Activated T-helper 17 cell treated with anti-CD3 and anti-CD28 coated beads, Interleukin-2, amount 50 U/mL, for 72 hours (primary cell): Measurements from ENCODE around the gene ZFYVE27. TPM values are rescaled to one million over a fixed set of nuclear protein-coding genes. Genes with fewer than 3 reads are reported as not detected.
A peak's percentile ranks its signal among the peaks of the same experiment; 100 is the strongest.

Experiments
- ATAC-seq: fragments of 150-1000 bp; cut with Tn5 transposase; replicated peaks from 2 replicates; pipeline ENCODE4 v1.10.0; 2021; ENCODE audit warnings: mild to moderate bottlenecking, moderate library complexity
- H3K27ac Mint-ChIP-seq: one replicate; pipeline ENCODE4 v1.8.0; 2022; ENCODE audit warnings: mixed read lengths
- H3K27me3 Mint-ChIP-seq: one replicate; pipeline ENCODE4 v1.8.0; 2022; ENCODE audit warnings: mixed read lengths
- H3K36me3 Mint-ChIP-seq: one replicate; pipeline ENCODE4 v1.8.0; 2022; ENCODE audit warnings: low read depth, mild to moderate bottlenecking, mixed read lengths
- H3K4me1 Mint-ChIP-seq: one replicate; pipeline ENCODE4 v1.8.0; 2022; ENCODE audit warnings: mixed read lengths
- H3K4me3 Mint-ChIP-seq: one replicate; pipeline ENCODE4 v1.8.0; 2022; ENCODE audit warnings: mild to moderate bottlenecking, mixed read lengths
- H3K9me3 Mint-ChIP-seq: one replicate; pipeline ENCODE4 v1.8.0; 2022; ENCODE audit warnings: mixed read lengths
- total RNA-seq, 2 donors: library from RNA; stranded (reverse); gene quantifications; one replicate each; pipeline ENCODE4 v1.2.3, GENCODE V29; 2022

ZFYVE27 gene
- total RNA-seq, 2 donors from 2014 or later = 31.1 to 36.8 TPM

GRCh38 chr10:97800474-97800873 is 63.5 kb downstream of the ZFYVE27 start:
- H3K36me3 Mint-ChIP-seq = no peaks in the 10 kb centered on the region
- peaks cover 7% of the 10 kb centered on the region for H3K4me1 Mint-ChIP-seq
- no peak overlapping the region for H3K27ac Mint-ChIP-seq
- H3K27me3 Mint-ChIP-seq = no peaks in the 10 kb centered on the region
- no peak for ATAC-seq
- H3K4me3 Mint-ChIP-seq = no peak overlapping the region
- H3K9me3 Mint-ChIP-seq = peaks cover 5% of the 10 kb centered on the region

- H3K36me3 Mint-ChIP-seq = no peaks in the 10 kb centered on the region
- peaks cover 4% of the 10 kb centered on the region for H3K4me1 Mint-ChIP-seq
- peak overlapping the region; percentile 12 for H3K27ac Mint-ChIP-seq
- no peak for ATAC-seq
- H3K4me3 Mint-ChIP-seq = no peak overlapping the region
- no peaks in the 10 kb centered on the region for H3K27me3 Mint-ChIP-seq
- H3K9me3 Mint-ChIP-seq = peaks cover 2% of the 10 kb centered on the region
These were observed 64.5 kb downstream of the ZFYVE27 start for GRCh38 chr10:97801422-97801821.

GRCh38 chr10:97805096-97805884 is 68.4 kb downstream of the ZFYVE27 start:
- no peaks in the 10 kb centered on the region for H3K4me1 Mint-ChIP-seq
- H3K27ac Mint-ChIP-seq = no peak overlapping the region
- H3K9me3 Mint-ChIP-seq = no peaks in the 10 kb centered on the region
- no peaks in the 10 kb centered on the region for H3K27me3 Mint-ChIP-seq
- H3K4me3 Mint-ChIP-seq = no peak overlapping the region
- ATAC-seq = peak; percentile 44
- no peaks in the 10 kb centered on the region for H3K36me3 Mint-ChIP-seq

GRCh38 chr10:97805949-97806348 is 69.0 kb downstream of the ZFYVE27 start:
- no peaks in the 10 kb centered on the region for H3K27me3 Mint-ChIP-seq
- no peaks in the 10 kb centered on the region for H3K36me3 Mint-ChIP-seq
- ATAC-seq = no peak
- H3K9me3 Mint-ChIP-seq = no peaks in the 10 kb centered on the region
- no peak overlapping the region for H3K27ac Mint-ChIP-seq
- H3K4me3 Mint-ChIP-seq = no peak overlapping the region
- H3K4me1 Mint-ChIP-seq = no peaks in the 10 kb centered on the region

- no peaks in the 10 kb centered on the region for H3K9me3 Mint-ChIP-seq
These were observed 73.5 kb downstream of the ZFYVE27 start for GRCh38 chr10:97810446-97810845.

More at GRCh38 chr10:97810446-97810845, 73.5 kb downstream of the ZFYVE27 start:
- no peak overlapping the region for H3K4me3 Mint-ChIP-seq
- H3K36me3 Mint-ChIP-seq = no peaks in the 10 kb centered on the region
- no peak overlapping the region for H3K27ac Mint-ChIP-seq
- no peaks in the 10 kb centered on the region for H3K27me3 Mint-ChIP-seq
- ATAC-seq = no peak
- H3K4me1 Mint-ChIP-seq = no peaks in the 10 kb centered on the region

Other genes starting within 250 kb of the ZFYVE27 start
- 10 to 100 TPM; 89.3 to 90.5 TPM for gene MMS19, start 238.7 kb upstream of the ZFYVE27 start, total RNA-seq
- 1 to 10 TPM; 1.7 to 2.1 TPM for gene UBTD1, start 238.2 kb upstream of the ZFYVE27 start, total RNA-seq
- gene ANKRD2, start 164.3 kb upstream of the ZFYVE27 start, total RNA-seq = not detected
- not detected for gene HOGA1, start 152.7 kb upstream of the ZFYVE27 start, total RNA-seq
- not detected for gene C10orf62, start 147.4 kb upstream of the ZFYVE27 start, total RNA-seq
- 1 to 10 TPM in 1 of 2 donors, under 1 TPM in 1; 0.79 to 2.4 TPM for gene MORN4, start 103.6 kb upstream of the ZFYVE27 start, total RNA-seq
- gene PI4K2A, start 96.5 kb upstream of the ZFYVE27 start, total RNA-seq = 10 to 100 TPM in 1 of 2 donors, 1 to 10 TPM in 1; 6.6 to 12.4 TPM
- gene AVPI1, start 49.9 kb upstream of the ZFYVE27 start, total RNA-seq = 1 to 10 TPM; 1.5 to 1.9 TPM
- 1 to 10 TPM; 2.0 TPM for gene MARVELD1, start 23.4 kb upstream of the ZFYVE27 start, total RNA-seq
- not detected for gene SFRP5, start 34.9 kb downstream of the ZFYVE27 start, total RNA-seq
- 1 to 10 TPM; 5.8 to 8.2 TPM for gene GOLGA7B, start 112.7 kb downstream of the ZFYVE27 start, total RNA-seq